Chondrocyte (in vitro differentiated cells): Measurements from ENCODE around the gene SGCD. TPM values are rescaled to one million over a fixed set of nuclear protein-coding genes. Genes with fewer than 3 reads are reported as not detected.

ENCODE experiments used
- DNase-seq: peaks from one replicate; pipeline ENCODE4 v3.0.0; 2021; ENCODE audit warnings: mixed read lengths, low spot score
- H3K27ac Mint-ChIP-seq: one replicate; pipeline ENCODE4 v1.8.0; 2021; ENCODE audit warnings: mild to moderate bottlenecking, moderate library complexity, mixed read lengths; ENCODE audit not compliant: unreplicated experiment
- H3K27me3 Mint-ChIP-seq: 2 replicates; pipeline ENCODE4 v1.8.0; 2021; ENCODE audit warnings: low read depth, mixed read lengths
- H3K36me3 Mint-ChIP-seq: 2 replicates; pipeline ENCODE4 v1.8.0; 2021; ENCODE audit warnings: low read depth, mixed read lengths
- H3K4me1 Mint-ChIP-seq: 2 replicates; pipeline ENCODE4 v1.8.0; 2021; ENCODE audit warnings: low read depth, mild to moderate bottlenecking, mixed read lengths
- H3K4me3 Mint-ChIP-seq: one replicate; pipeline ENCODE4 v1.8.0; 2021; ENCODE audit warnings: mild to moderate bottlenecking, moderate library complexity, mixed read lengths; ENCODE audit not compliant: unreplicated experiment
- H3K9me3 Mint-ChIP-seq: 2 replicates; pipeline ENCODE4 v1.8.0; 2021; ENCODE audit warnings: low read depth, mixed read lengths
- CTCF ChIP-seq: fragments of 200-600 bp; sonication (generic); IDR thresholded peaks from 2 replicates; pipeline ENCODE4 v1.5.0; 2021; ENCODE audit warnings: antibody characterized with exemption, mild to moderate bottlenecking, moderate library complexity
- total RNA-seq: library from RNA; stranded (reverse); gene quantifications from 3 replicates; pipeline ENCODE4 v1.2.1, GENCODE V29; 2021

SGCD gene
- total RNA-seq, 1 donor from 2014 or later = 8.4 TPM

GRCh38 chr5:156380848-156381247, 53.9 kb downstream of the SGCD start:
- no peak for DNase-seq
- Mint-ChIP-seq H3K27ac (peak overlapping the region; percentile 49), H3K9me3 (no peaks in the 10 kb centered on the region)

GRCh38 chr5:156383510-156384265, 56.7 kb downstream of the SGCD start:
- Mint-ChIP-seq H3K4me3 (no peak overlapping the region), H3K36me3 (no peaks in the 10 kb centered on the region), H3K27ac (peak overlapping the region; percentile 62), H3K4me1 (peaks cover 23% of the 10 kb centered on the region), H3K9me3 (no peaks in the 10 kb centered on the region), H3K27me3 (no peaks in the 10 kb centered on the region)
- DNase-seq = no peak
- TF ChIP-seq CTCF = no peak

More at GRCh38 chr5:156380848-156381247, 53.9 kb downstream of the SGCD start:
- TF ChIP-seq CTCF = no peak
- H3K27me3 Mint-ChIP-seq = no peaks in the 10 kb centered on the region
- no peak overlapping the region for H3K4me3 Mint-ChIP-seq
- H3K4me1 Mint-ChIP-seq = peaks cover 23% of the 10 kb centered on the region
- H3K36me3 Mint-ChIP-seq = no peaks in the 10 kb centered on the region

GRCh38 chr5:156385416-156385815, 58.5 kb downstream of the SGCD start:
- no peak for DNase-seq
- TF ChIP-seq CTCF = no peak
- no peak overlapping the region for H3K4me3 Mint-ChIP-seq
- H3K27ac Mint-ChIP-seq = no peak overlapping the region
- H3K9me3 Mint-ChIP-seq = no peaks in the 10 kb centered on the region
- H3K36me3 Mint-ChIP-seq = no peaks in the 10 kb centered on the region
- peaks cover 18% of the 10 kb centered on the region for H3K4me1 Mint-ChIP-seq
- no peaks in the 10 kb centered on the region for H3K27me3 Mint-ChIP-seq

- Mint-ChIP-seq H3K27me3 (no peaks in the 10 kb centered on the region), H3K36me3 (no peaks in the 10 kb centered on the region), H3K9me3 (no peaks in the 10 kb centered on the region), H3K4me1 (peaks cover 9% of the 10 kb centered on the region), H3K4me3 (no peak overlapping the region), H3K27ac (no peak overlapping the region)
- no peak for TF ChIP-seq CTCF
- DNase-seq = no peak
Observed at GRCh38 chr5:156386976-156387375, 60.0 kb downstream of the SGCD start.

- peaks cover 9% of the 10 kb centered on the region for H3K4me1 Mint-ChIP-seq
- H3K9me3 Mint-ChIP-seq = no peaks in the 10 kb centered on the region
- no peaks in the 10 kb centered on the region for H3K27me3 Mint-ChIP-seq
- no peak for DNase-seq
- no peak for TF ChIP-seq CTCF
- no peaks in the 10 kb centered on the region for H3K36me3 Mint-ChIP-seq
- no peak overlapping the region for H3K4me3 Mint-ChIP-seq
- H3K27ac Mint-ChIP-seq = no peak overlapping the region
Observed at GRCh38 chr5:156387391-156387790, 60.4 kb downstream of the SGCD start.
